Measurements from ENCODE around the gene RBM47.

DNA sequence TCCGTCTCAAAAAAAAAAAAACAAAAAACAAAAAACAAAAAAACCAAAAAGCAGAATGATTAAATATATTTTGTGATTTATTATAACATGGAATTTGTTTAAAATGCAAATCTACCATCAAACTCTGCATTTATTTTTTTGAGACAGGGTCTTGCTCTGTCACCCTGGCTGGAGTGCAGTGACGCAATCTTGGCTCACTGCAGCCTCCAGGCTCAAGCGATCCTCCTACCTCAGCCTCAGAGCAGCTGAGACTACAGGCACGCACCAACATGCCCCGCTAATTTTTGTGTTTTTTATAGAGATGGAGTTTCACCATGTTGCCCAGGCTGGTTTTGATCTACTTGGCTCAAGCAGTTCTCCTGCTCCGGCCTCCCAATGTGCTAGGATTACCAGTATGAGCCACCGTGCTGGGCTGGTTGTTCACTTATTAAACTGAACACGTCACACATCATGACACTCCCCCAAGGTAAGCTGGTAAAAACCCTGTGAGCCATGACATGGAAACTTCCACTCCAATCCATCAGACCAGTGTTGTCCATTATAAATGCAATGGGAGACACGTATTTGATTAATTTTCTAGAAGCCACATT lies 45.7 kb downstream of the RBM47 start:
- TF ChIP-seq, protein P1, sequence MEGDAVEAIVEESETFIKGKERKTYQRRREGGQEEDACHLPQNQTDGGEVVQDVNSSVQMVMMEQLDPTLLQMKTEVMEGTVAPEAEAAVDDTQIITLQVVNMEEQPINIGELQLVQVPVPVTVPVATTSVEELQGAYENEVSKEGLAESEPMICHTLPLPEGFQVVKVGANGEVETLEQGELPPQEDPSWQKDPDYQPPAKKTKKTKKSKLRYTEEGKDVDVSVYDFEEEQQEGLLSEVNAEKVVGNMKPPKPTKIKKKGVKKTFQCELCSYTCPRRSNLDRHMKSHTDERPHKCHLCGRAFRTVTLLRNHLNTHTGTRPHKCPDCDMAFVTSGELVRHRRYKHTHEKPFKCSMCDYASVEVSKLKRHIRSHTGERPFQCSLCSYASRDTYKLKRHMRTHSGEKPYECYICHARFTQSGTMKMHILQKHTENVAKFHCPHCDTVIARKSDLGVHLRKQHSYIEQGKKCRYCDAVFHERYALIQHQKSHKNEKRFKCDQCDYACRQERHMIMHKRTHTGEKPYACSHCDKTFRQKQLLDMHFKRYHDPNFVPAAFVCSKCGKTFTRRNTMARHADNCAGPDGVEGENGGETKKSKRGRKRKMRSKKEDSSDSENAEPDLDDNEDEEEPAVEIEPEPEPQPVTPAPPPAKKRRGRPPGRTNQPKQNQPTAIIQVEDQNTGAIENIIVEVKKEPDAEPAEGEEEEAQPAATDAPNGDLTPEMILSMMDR (IDR thresholded peaks at IDR 0.05; ENCODE audit: insufficient read depth, low read length, poor library complexity, severe bottlenecking): no peak
- TF ChIP-seq EZH2phosphoT487 (conservative IDR thresholded peaks at IDR 0.05; ENCODE audit: low read length): no peak
